ENCODE data around the gene IL1RAPL1. TPM values are rescaled to one million over a fixed set of nuclear protein-coding genes. Genes with fewer than 3 reads are reported as not detected.

Gene IL1RAPL1
- total RNA-seq, 2 donors from 2014 or later, result 0.66 to 1.1 TPM

DNA sequence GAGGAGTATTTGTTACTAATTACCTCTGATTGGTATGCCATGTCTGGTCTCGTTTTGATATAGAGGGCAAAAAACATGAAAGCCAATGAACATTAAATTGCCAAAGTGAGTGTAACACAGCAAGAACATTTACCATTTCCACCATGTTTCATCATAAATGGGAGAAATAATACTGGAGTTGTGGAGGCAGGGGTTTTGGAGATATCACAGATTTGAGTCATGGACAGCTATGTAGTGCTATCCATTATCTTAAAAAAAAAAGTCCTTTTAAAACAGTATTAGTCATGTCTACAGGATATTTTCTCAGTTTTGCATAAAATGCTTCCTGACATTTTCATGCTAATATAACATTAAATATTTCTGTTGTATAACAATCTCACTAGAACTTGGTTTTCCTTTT, 301.2 kb downstream of the IL1RAPL1 start:
- Mint-ChIP-seq H3K27me3 (ENCODE audit: insufficient read depth) (no peaks in the 10 kb centered on the region), H3K4me1 (peaks cover 14% of the 10 kb centered on the region), H3K27ac (no peak overlapping the region), H3K36me3 (ENCODE audit: low read depth) (no peaks in the 10 kb centered on the region), H3K9me3 (no peaks in the 10 kb centered on the region), H3K4me3 (no peak overlapping the region)
- Histone ChIP-seq H3K9ac (ENCODE audit: extremely low read depth, low read length, poor library complexity, severe bottlenecking) (no peak overlapping the region), H3K27me3 (ENCODE audit: control insufficient read depth, insufficient read depth, low read length, poor library complexity, severe bottlenecking) (no peaks in the 10 kb centered on the region), H3K36me3 (ENCODE audit: control insufficient read depth, insufficient read depth, low read length) (no peaks in the 10 kb centered on the region), H3K27ac (ENCODE audit: low read depth, low read length) (no peak overlapping the region), H3K4me3 (ENCODE audit: low read length) (no peak overlapping the region), H3K4me1 (ENCODE audit: control insufficient read depth, insufficient read depth, low read length) (no peaks in the 10 kb centered on the region), H3K9me3 (ENCODE audit: control insufficient read depth, low read length) (no peaks in the 10 kb centered on the region)
- DNase-seq, result no peak
- WGBS, 2 experiments (ENCODE audit: insufficient coverage in 1 of 2, insufficient read length in 1 of 2), result no CpG with 5 or more reads among the region's 1 CpG
- TF ChIP-seq CTCF (conservative IDR thresholded peaks at IDR 0.05), result no peak

DNA sequence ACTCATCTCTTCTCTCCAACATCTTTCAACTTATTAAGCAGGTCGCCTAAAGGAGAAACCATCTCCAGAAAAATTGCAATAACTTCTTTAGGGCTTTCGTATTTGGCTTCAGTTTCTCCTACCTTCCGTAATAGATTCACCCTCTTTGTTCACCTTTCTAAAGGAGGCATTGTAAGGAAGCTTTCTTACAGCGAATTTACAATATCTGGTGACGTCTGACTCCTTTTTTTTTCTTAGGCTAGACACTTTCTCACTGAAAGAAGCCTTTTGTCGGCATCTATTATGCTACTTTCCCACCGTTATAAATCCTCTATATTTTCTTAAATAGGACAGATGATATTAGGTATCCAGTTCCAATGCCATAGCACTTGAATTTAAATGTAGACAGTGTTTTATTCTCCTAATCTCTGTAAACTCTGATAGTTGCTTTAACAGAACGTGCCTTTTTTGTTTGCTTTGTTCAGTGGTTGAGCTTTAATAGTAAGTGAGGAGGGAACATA, 302.4 kb downstream of the IL1RAPL1 start:
- H3K36me3 Mint-ChIP-seq (ENCODE audit: low read depth), result no peaks in the 10 kb centered on the region

DNA sequence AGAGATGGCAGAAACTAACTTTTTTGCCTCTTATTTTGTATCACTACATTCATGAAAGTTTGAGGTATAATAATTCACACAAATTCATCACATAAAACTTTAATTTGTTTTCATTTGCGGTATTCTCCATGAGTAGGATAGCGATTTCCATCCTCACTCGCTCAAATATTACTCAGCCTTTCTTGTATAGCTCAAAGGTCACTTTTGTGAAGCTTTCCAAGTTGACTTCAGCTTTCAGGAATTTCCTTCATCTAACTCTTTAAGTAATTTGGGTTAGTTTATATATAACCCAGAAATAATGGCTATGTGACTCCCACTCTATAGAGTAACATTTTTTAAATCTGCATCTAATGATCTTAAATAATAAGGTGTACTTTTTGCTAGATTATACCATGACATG, 314.4 kb downstream of the IL1RAPL1 start:
- H3K27me3 Mint-ChIP-seq (ENCODE audit: insufficient read depth), result peaks cover 8% of the 10 kb centered on the region
- DNase-seq, result no peak
- no peak overlapping the region for H3K27ac Mint-ChIP-seq
- peaks cover 29% of the 10 kb centered on the region for H3K9me3 Mint-ChIP-seq
- Histone ChIP-seq H3K9ac (ENCODE audit: extremely low read depth, low read length, poor library complexity, severe bottlenecking) (no peak overlapping the region), H3K27me3 (ENCODE audit: control insufficient read depth, insufficient read depth, low read length, poor library complexity, severe bottlenecking) (no peaks in the 10 kb centered on the region), H3K36me3 (ENCODE audit: control insufficient read depth, insufficient read depth, low read length) (no peaks in the 10 kb centered on the region), H3K9me3 (ENCODE audit: control insufficient read depth, low read length) (no peaks in the 10 kb centered on the region), H3K4me3 (ENCODE audit: low read length) (no peak overlapping the region), H3K4me1 (ENCODE audit: control insufficient read depth, insufficient read depth, low read length) (no peaks in the 10 kb centered on the region), H3K27ac (ENCODE audit: low read depth, low read length) (no peak overlapping the region)
- H3K4me1 Mint-ChIP-seq, result peaks cover 4% of the 10 kb centered on the region
- H3K36me3 Mint-ChIP-seq (ENCODE audit: low read depth), result peaks cover 5% of the 10 kb centered on the region
- WGBS, 2 experiments (ENCODE audit: insufficient coverage in 1 of 2, insufficient read length in 1 of 2), result 97% methylated on average over 3 of the region's 3 CpGs; no CpG with 5 or more reads in 1 of the 2 experiments
- no peak for TF ChIP-seq CTCF (conservative IDR thresholded peaks at IDR 0.05)
- no peak overlapping the region for H3K4me3 Mint-ChIP-seq

More for the DNA sequence above, 302.4 kb downstream of the IL1RAPL1 start:
- DNase-seq, result no peak
- no peak for TF ChIP-seq CTCF (conservative IDR thresholded peaks at IDR 0.05)
- H3K4me3 ChIP-seq (ENCODE audit: low read length), result no peak overlapping the region
- no peak overlapping the region for H3K4me3 Mint-ChIP-seq
- H3K27me3 Mint-ChIP-seq (ENCODE audit: insufficient read depth), result no peaks in the 10 kb centered on the region
- 87% methylated on average over 7 of the region's 8 CpGs; no CpG with 5 or more reads in 1 of the 2 experiments for WGBS, 2 experiments (ENCODE audit: insufficient coverage in 1 of 2, insufficient read length in 1 of 2)
- peaks cover 14% of the 10 kb centered on the region for H3K4me1 Mint-ChIP-seq
- no peak overlapping the region for H3K27ac ChIP-seq (ENCODE audit: low read depth, low read length)
- H3K9ac ChIP-seq (ENCODE audit: extremely low read depth, low read length, poor library complexity, severe bottlenecking), result no peak overlapping the region
- no peak overlapping the region for H3K27ac Mint-ChIP-seq
- H3K36me3 ChIP-seq (ENCODE audit: control insufficient read depth, insufficient read depth, low read length), result no peaks in the 10 kb centered on the region
- no peaks in the 10 kb centered on the region for H3K4me1 ChIP-seq (ENCODE audit: control insufficient read depth, insufficient read depth, low read length)
- no peaks in the 10 kb centered on the region for H3K9me3 ChIP-seq (ENCODE audit: control insufficient read depth, low read length)
- H3K27me3 ChIP-seq (ENCODE audit: control insufficient read depth, insufficient read depth, low read length, poor library complexity, severe bottlenecking), result no peaks in the 10 kb centered on the region
- H3K9me3 Mint-ChIP-seq, result no peaks in the 10 kb centered on the region
